Ishikawa (cell line): ENCODE data around the gene BORCS8.

ENCODE experiments used
- CEBPB ChIP-seq: IDR thresholded peaks from 2 replicates; pipeline ENCODE4 v1.6.1; 2012
- CREB1 ChIP-seq: IDR thresholded peaks from 2 replicates; pipeline ENCODE4 v1.6.1; 2012; ENCODE audit warnings: low read depth
- EGR1 ChIP-seq: IDR thresholded peaks from 2 replicates; pipeline ENCODE4 v1.6.1; 2012
- EP300 ChIP-seq: IDR thresholded peaks from 2 replicates; pipeline ENCODE4 v1.6.1; 2012; ENCODE audit warnings: borderline replicate concordance
- FOXM1 ChIP-seq: IDR thresholded peaks from 2 replicates; pipeline ENCODE4 v1.6.1; 2012; ENCODE audit warnings: low read depth, borderline replicate concordance
- MAX ChIP-seq: IDR thresholded peaks from 2 replicates; pipeline ENCODE4 v1.6.1; 2012
- NFIC ChIP-seq: IDR thresholded peaks from 2 replicates; pipeline ENCODE4 v1.6.1; 2012
- RAD21 ChIP-seq: IDR thresholded peaks from 2 replicates; pipeline ENCODE4 v1.6.1; 2012; ENCODE audit warnings: low read depth
- REST ChIP-seq: IDR thresholded peaks from 2 replicates; pipeline ENCODE4 v1.6.1; 2012; ENCODE audit warnings: low read depth, mild to moderate bottlenecking
- TAF1 ChIP-seq: IDR thresholded peaks from 2 replicates; pipeline ENCODE4 v1.6.1; 2012; ENCODE audit warnings: low read depth, mild to moderate bottlenecking
- TCF12 ChIP-seq: IDR thresholded peaks from 2 replicates; pipeline ENCODE4 v1.6.1; 2012; ENCODE audit warnings: low read depth
- TEAD4 ChIP-seq: IDR thresholded peaks from 2 replicates; pipeline ENCODE4 v1.6.1; 2012
- USF1 ChIP-seq: IDR thresholded peaks from 2 replicates; pipeline ENCODE4 v1.6.1; 2012
- YY1 ChIP-seq: IDR thresholded peaks from 2 replicates; pipeline ENCODE4 v1.6.1; 2012; ENCODE audit warnings: low read depth
- ZBTB7A ChIP-seq: IDR thresholded peaks from 2 replicates; pipeline ENCODE4 v1.6.1; 2012; ENCODE audit warnings: low read depth

Gene BORCS8

GRCh38 chr19:19167612-19168011 lies 24.3 kb downstream of the BORCS8 start:
- TF ChIP-seq USF1, result no peak
- TF ChIP-seq YY1, result no peak
- TF ChIP-seq TAF1, result no peak
- no peak for TF ChIP-seq REST
- no peak for TF ChIP-seq TEAD4
- TF ChIP-seq NFIC, result no peak
- TF ChIP-seq TCF12, result no peak
- no peak for TF ChIP-seq EP300
- no peak for TF ChIP-seq ZBTB7A

- TF ChIP-seq RAD21 (no peak), EP300 (no peak), CREB1 (no peak), MAX (no peak), YY1 (no peak), TCF12 (no peak), ZBTB7A (no peak), FOXM1 (no peak)
Measured at GRCh38 chr19:19165396-19165795, 26.6 kb downstream of the BORCS8 start.

GRCh38 chr19:19162495-19162894 lies 29.5 kb downstream of the BORCS8 start:
- TF ChIP-seq TAF1, result no peak
- TF ChIP-seq REST, result no peak
- TF ChIP-seq USF1, result no peak
- no peak for TF ChIP-seq MAX
- TF ChIP-seq FOXM1, result no peak
- TF ChIP-seq RAD21, result no peak
- TF ChIP-seq CEBPB, result no peak
- no peak for TF ChIP-seq TEAD4
- no peak for TF ChIP-seq TCF12
- no peak for TF ChIP-seq NFIC
- TF ChIP-seq ZBTB7A, result no peak
- no peak for TF ChIP-seq CREB1
- TF ChIP-seq EGR1, result no peak
- TF ChIP-seq EP300, result no peak
- TF ChIP-seq YY1, result no peak

GRCh38 chr19:19160461-19161035 lies 31.4 kb downstream of the BORCS8 start:
- TF ChIP-seq EP300, result no peak
- TF ChIP-seq USF1, result no peak
- no peak for TF ChIP-seq CREB1
- TF ChIP-seq ZBTB7A, result no peak
- TF ChIP-seq EGR1, result no peak
- no peak for TF ChIP-seq TAF1
- TF ChIP-seq TEAD4, result no peak
- no peak for TF ChIP-seq YY1
- TF ChIP-seq NFIC, result no peak

GRCh38 chr19:19159534-19159933 lies 32.4 kb downstream of the BORCS8 start:
- TF ChIP-seq CEBPB (no peak), FOXM1 (no peak), YY1 (no peak), REST (no peak), USF1 (no peak), RAD21 (no peak), EP300 (no peak), ZBTB7A (no peak), MAX (no peak), EGR1 (no peak), TAF1 (no peak), TCF12 (no peak), CREB1 (no peak), NFIC (no peak)
